ENCODE measurements around the gene FXYD3.

Gene FXYD3

GRCh38 chr19:35127871-35128270 is 12.2 kb downstream of the FXYD3 start:
- no peak for TF ChIP-seq ZFX (IDR thresholded peaks at IDR 0.05; ENCODE audit: borderline replicate concordance)
- TF ChIP-seq, protein P1, sequence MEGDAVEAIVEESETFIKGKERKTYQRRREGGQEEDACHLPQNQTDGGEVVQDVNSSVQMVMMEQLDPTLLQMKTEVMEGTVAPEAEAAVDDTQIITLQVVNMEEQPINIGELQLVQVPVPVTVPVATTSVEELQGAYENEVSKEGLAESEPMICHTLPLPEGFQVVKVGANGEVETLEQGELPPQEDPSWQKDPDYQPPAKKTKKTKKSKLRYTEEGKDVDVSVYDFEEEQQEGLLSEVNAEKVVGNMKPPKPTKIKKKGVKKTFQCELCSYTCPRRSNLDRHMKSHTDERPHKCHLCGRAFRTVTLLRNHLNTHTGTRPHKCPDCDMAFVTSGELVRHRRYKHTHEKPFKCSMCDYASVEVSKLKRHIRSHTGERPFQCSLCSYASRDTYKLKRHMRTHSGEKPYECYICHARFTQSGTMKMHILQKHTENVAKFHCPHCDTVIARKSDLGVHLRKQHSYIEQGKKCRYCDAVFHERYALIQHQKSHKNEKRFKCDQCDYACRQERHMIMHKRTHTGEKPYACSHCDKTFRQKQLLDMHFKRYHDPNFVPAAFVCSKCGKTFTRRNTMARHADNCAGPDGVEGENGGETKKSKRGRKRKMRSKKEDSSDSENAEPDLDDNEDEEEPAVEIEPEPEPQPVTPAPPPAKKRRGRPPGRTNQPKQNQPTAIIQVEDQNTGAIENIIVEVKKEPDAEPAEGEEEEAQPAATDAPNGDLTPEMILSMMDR (IDR thresholded peaks at IDR 0.05), result no peak
- no peak overlapping the region for H3K27ac ChIP-seq

DNA sequence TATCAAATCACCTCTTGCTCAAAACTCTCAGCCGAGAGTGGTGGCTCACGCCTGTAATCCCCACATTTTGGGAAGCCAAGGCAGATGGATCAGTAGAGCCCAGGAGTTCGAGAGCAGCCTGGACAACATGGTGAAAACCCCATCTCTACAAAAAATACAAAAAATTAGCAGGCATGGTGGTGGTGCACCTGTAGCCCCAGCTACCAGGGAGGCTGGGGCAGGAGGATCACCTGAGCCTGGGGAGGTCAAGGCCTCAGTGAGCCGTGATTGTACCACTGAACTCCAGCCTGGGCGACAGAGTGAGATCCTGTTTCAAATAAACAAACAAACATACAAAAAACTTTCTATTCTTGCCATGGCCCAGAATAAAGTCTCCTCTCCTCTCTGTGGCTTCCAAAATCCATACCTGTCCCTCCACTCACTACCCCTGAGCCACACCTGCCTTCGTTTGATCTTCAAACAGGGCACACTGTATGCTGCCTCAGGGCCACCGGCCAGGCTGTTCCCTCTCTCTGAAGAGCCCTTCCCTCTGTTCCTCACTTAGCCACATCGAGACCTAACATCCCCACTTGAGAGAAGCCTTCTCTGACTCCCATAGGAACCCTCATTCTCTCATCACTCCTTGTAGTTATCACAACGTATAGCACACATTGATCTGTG is 12.9 kb downstream of the FXYD3 start:
- no peak overlapping the region for H3K27ac ChIP-seq
- no peak for TF ChIP-seq ZFX (IDR thresholded peaks at IDR 0.05; ENCODE audit: borderline replicate concordance)
- TF ChIP-seq, protein P1 (IDR thresholded peaks at IDR 0.05), result no peak

GRCh38 chr19:35129724-35130274 is 14.2 kb downstream of the FXYD3 start:
- peak overlapping the region; percentile 40; the same call in 1 of the 2 replicates for H3K27ac ChIP-seq

DNA sequence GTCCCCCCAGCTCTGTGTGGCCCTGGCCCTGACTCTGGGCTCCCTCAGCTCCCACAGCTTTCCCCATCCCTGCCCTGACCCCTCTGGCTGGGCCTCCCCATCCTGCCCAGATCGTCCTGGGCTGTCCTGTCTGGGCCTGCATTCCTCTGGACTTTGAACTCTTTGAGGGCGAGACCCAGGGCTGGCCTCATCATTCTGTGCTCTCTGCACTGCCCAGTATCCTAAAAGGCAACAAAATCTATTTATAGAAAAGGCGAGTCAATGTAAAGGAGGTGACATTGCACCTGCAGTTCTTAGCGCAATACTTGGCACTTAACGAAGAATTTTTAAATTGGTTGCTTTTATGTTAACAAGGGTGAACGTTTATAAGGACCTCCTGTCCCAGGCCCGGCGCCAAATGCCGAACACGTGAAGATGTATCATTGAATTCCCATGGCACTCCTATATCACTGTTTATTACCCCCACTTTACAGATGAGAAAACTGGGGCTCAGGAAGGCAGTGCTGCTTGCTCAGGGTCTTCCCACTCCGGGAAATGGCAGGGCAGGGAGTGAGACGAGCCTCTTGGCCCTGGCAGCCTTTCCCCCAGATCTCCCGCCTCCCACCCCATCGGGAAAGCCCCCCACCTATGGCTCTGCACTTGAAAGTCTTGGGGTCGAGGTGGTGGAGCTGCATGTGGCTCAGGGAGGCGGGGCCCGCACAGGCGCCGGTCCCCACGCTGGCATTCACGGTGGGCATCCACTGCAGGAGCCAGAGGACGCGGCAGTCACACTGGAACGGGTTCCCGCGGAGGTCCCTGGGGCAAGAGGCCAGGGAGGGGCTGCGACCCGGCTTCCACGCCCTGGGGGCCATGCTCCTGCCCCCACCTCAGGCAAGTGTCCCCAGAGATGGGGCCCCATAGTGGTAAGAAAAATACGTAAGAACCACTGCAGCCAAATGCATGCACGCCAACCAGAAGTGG is 15.4 kb downstream of the FXYD3 start:
- no peak overlapping the region for H3K27ac ChIP-seq
- TF ChIP-seq, protein P1 (IDR thresholded peaks at IDR 0.05), result no peak
- no peak for TF ChIP-seq ZFX (IDR thresholded peaks at IDR 0.05; ENCODE audit: borderline replicate concordance)

- no peak overlapping the region for H3K27ac ChIP-seq
Measured at GRCh38 chr19:35132254-35132653, 16.6 kb downstream of the FXYD3 start.

GRCh38 chr19:35133826-35134225 is 18.2 kb downstream of the FXYD3 start:
- TF ChIP-seq, protein P1 (IDR thresholded peaks at IDR 0.05), result no peak
- no peak for TF ChIP-seq ZFX (IDR thresholded peaks at IDR 0.05; ENCODE audit: borderline replicate concordance)
- no peak overlapping the region for H3K27ac ChIP-seq

More at GRCh38 chr19:35132254-35132653, 16.6 kb downstream of the FXYD3 start:
- TF ChIP-seq, protein P1 (IDR thresholded peaks at IDR 0.05), result no peak
- TF ChIP-seq ZFX (IDR thresholded peaks at IDR 0.05; ENCODE audit: borderline replicate concordance), result no peak

- H3K27ac ChIP-seq, result no peak within 1 kb of the TSS
- TF ChIP-seq, protein P1 (IDR thresholded peaks at IDR 0.05), result no peak
- no peak for TF ChIP-seq ZFX (IDR thresholded peaks at IDR 0.05; ENCODE audit: borderline replicate concordance)
Measured at GRCh38 chr19:35134601-35135242, 19.1 kb downstream of the FXYD3 start, which contains the start of gene LGI4. Gene LGI4, minus strand, starts transcription at chr19:35135059. Its CDS starts 379 bp downstream, at chr19:35134680.
